HG03175 (cell line): ENCODE measurements around the gene SPCS1.

Source experiments
- ATAC-seq: cut with Tn5 transposase; IDR thresholded peaks from one replicate; pipeline ENCODE4 v1.9.1; 2021; ENCODE audit warnings: mild to moderate bottlenecking, moderate library complexity; ENCODE audit not compliant: unreplicated experiment

SPCS1 gene

DNA sequence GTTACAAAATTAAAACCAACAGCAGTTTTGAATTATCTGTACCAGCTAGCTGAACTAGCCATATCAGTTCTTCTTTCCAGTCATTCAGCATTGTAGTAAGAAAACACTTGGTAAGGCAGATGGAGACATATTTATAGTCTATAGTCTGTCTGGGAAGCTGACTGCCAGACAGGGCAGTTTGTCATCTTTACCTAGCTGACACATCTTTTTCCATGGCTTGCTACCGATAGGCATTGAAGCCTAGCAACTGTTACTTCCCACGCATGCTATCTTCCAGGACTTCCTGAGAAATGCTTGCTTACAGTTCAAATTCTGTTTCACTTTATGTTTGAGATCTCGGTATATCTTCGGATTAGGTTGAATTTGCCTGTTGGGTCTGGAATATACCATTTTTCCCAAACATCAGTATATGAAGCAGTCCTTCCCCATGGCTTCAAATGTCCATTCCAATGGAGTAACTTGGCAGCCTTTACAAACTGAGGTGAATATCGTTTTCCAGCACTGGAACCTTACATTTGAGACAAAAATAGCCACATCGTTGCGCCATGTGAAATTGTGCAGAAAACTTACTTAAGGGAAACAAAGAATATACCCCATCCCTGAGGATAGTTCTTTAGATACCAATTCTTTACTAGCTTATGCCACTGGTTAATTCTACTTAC is 11.2 kb upstream of the SPCS1 start:
- no peak for ATAC-seq

DNA sequence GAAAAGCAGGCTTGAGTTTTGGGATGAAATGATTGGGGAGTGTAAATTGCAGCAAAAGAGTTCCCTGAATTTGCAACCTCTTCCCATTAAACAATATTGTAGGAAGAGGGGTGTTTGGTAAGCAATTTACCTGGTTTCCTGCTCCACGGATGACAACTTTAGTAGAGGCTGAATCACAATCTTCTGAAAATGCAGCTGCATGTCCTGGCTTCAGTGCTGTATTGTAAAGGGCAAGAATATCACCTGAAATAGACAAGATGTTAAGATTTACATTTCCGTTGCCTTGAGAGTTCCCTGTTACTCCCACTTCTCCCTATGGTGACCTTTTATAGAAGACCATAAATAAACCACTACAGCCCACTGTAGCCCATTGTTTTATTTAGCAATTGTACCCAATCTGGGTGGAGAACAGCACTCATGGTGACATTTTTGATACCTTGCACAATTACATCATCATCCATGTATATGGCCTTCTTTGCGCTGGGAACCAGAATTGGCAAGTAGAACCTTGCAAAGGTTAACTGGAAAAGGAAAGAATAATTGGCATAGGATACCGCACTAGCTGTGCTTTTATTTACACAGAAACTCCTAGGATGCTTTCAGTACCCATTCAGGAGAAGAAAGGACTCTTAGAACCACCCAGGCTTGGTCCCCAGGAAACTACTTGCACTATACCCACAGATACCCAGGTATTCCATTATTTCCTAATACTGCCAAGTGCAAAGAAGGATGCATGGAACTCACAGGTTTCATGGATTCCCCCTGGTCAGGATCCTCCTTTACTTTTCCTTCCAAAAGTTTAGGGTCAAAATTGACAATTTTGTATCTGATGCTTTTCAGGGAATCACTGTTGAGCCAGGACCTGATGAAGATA is 9.9 kb upstream of the SPCS1 start:
- ATAC-seq: no peak

DNA sequence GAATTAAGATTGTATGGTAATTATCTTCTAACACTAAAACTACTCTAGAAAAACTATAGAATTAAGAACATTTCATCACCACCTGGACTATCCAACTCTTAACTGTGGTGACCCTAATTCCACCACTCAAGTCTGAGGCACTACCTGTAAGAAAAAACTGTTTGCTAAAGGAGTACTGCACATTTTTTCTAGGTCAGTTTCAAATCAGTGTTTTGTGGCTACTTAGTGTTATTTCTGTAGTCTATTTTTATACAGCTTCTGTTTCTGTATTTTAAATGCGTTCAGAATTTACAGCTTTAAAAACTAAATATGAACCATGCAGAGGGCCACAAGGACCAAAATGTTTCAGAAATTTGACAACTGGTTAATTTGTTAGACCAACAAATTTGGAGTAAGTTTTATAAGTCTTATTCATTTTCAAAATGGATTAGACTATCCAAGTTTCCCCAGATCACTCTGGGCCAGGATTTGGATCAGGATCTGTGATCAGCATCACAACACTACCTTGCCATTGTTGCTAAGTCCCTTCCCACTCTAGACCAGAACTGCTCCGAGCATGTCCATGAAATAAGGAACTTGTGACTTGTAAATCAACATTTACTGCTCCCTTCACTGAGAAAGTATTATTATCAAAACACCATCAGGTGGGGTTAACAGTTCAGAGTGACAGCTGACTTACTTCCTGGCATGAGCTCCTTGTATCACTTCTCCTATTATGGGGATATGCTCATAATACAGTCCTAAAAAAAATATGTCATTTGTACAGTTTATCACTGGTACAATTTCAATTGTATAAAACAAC is 8.9 kb upstream of the SPCS1 start:
- no peak for ATAC-seq

DNA sequence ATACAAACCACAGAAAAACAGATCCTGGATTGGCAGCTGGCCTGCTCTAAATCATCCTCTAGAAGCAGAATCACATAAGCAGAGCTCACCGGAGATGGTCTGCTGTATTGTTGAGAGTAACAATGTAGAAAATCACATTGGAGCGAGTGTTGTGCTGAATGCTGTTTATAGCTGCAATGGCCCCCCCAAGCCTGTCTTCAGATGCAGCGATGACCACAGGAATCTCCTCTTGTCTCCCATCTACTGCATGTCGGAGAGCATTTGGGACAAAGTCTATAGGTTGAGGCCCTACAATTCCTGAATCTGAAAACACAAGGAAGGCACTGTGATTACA is 8.3 kb upstream of the SPCS1 start:
- no peak for ATAC-seq

DNA sequence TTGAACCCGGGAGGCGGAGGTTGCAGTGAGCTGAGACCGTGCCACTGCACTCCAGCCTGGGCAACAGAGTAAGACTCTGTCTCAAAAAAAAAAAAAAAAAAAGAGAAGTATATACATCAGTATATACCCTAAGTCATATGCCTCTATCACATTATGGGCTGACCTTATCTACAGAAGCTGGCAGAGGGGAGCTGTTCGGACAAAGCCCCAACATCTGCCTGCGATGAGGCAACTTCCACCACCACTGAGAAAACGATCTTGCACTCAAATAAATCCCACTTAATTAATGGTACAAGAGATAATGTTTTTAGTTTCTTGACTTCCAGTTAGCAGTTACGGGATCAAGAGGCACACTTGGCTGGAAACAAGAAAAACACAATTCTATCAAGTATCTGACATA is 2.6 kb upstream of the SPCS1 start:
- no peak for ATAC-seq

DNA sequence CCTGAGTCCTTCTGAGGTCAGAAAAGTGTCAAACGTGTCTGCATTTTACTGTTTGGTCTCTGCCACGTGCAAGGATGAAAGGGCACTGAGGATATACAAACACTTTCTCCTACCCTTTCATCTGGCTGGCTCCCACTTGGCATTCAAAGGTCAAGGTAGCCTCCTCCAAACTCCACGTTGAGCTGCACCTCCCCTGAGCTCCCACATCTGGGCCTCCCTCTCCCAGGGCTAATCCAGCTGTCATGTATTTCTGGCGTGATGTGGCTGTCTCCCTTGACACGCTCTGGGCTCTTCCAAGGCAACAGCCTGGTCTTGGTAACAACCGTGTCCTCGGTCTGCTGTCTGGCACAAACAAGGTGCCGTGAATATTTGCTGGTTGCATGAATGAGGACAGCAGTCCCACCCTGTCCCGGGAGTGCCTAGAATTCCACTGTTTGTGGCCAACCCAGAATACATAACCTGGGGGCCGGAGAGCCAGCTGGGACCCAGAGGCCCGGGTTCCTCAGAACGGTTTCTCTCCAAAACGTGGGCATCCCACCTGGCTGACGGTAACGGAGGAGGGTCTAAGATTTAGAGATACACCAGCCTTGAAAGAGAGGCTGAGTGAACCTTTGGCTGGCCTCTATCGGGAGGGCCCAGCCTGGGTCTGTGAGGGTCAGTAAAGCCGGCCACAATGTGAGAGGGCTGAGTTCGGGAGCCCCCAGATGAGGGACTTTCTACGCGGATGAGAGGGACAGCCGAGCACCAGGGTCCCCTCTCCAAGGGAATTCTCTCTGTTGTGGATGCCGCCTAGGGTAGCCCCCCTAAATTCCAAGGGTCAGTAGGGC is 1.1 kb upstream of the SPCS1 start:
- peak; percentile 4 for ATAC-seq

DNA sequence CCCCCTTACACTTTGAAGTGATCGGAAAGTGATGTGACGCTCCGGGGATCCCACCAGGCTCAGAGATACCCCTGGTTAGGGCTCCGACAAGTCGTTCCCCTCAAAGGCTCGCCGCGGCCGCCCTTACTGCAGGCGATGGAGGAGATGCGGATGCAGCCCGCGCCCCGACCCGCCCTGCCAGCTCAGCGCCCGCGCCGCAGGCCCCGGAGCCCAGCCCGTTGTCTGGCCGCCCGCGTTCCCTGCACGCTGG is 543 bp upstream of the SPCS1 start:
- ATAC-seq: peak; percentile 35

DNA sequence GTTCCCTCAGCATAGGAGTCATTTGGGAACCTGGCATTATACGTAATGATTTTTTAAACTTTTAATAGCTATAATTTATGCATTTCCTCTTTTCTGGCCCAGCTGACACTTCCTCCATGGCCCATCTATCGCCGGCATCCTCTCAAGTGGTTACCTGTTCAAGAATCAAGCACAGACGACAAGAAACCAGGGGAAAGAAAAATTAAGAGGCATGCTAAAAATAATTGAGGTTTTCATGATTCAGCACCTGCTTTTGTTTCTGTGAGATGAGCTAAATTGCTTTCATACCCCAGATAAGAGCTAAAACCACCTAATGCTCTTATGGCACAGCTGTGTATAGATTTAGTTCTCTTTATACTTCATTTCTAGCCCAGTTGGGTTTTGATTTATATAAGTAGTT is 1.7 kb downstream of the SPCS1 start:
- no peak for ATAC-seq

DNA sequence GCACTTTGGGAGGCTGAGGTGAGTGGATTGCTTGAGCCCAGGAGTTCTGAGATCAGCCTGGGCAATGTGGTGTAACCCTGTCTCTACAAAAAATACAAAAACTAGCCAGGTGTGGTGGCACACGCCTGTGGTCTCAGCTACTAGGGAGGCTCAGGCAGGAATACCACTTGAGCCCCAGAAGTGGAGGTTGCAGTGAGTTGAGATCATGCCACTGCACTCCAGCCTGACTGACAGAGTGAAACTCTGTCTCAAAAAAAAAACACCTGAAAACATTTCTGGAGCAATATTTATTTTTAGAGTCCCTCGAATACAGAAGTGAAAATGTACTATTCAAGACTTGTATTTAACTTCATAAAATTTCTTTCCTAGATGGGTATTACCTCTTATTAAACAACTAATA is 4.6 kb downstream of the SPCS1 start:
- ATAC-seq: no peak

DNA sequence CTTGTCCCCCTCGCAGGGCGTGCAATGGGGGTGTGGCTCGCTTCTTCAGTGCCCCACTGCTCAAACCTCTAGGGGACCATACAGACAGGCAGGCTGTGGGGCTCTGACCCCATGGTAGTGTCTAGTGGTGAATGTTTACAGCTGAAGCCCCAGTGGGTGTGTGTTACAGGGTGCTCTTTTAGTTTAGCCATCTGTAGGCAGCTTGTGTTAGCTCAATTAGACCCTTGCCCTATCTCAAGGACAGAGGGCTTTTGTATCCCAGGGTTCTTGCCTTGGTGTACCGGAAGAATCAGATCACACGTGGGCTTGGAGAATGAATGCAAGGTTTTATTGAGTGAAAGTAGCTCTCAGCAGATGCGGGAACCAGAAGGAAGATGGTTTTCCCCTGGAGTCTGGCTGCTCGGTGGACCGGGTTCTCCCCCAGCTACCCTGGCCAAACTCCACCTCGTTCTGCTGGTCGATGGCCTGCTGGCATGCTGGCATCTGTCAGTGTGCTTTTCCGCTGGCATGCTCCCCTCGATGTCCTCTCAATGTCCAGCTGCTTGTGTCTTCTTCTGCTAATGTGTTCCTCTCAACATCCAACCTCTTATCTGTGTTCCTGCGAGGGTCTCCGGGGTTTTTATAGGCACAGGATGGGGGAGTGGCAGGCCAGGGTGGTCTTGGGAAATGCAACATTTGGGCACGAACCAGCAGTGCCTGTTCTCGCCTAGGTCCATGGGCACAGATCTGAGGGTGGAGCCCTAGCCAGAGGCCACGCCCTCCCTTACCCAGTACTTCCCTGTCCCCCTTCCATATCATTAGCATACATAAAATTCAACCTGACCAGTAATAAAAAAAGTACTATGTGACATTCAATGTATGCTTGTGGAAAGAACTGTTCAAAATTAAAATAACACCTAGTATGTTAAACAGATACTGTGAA is 6.6 kb downstream of the SPCS1 start:
- no peak for ATAC-seq

DNA sequence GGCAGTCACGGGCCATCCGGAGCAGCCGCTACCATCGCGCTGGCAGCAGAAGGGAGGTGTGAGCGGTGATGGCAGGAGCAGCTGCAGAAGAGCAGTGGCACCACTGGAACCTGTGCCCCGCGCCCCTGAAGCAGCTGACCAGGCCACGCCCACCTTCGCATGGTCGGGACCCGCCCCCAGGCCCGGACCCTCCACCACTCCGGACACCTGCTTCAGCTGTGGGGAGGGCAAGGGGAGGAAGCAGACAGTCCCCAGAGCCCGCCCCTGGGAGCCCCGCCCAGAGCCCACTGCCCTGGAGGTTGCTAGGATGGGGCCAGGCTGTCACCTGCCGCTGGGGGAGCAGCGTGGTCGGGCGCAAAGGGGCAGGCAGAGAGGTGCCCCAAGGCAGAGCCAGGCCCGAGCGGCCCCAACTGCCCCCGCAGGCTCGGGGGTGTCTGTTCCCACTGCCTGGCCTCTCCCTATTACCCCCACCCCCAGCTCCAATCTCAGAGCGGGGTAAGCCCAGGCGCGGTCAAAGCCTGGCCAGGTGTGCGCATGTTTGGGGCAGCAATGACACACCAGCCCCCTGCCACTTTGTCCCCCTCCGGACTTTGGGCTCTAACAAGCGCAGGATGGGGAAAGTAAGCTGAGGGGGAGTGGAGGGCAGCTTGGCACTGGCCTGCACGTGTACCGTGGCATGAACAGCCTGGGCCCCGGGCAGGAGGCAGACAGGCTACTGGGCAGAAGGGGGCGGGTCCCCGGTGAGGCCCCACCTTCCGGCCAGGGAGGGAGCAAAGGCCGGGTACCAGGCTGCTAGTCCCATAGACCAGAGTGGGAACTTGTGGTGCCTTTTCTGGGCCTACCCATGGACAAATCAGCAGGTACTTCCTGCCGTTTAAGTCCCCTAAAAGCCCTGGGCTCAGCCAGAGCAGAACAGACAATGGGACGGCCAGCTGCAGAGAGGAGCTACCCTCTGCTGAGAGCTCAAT is 8.7 kb downstream of the SPCS1 start:
- no peak for ATAC-seq

DNA sequence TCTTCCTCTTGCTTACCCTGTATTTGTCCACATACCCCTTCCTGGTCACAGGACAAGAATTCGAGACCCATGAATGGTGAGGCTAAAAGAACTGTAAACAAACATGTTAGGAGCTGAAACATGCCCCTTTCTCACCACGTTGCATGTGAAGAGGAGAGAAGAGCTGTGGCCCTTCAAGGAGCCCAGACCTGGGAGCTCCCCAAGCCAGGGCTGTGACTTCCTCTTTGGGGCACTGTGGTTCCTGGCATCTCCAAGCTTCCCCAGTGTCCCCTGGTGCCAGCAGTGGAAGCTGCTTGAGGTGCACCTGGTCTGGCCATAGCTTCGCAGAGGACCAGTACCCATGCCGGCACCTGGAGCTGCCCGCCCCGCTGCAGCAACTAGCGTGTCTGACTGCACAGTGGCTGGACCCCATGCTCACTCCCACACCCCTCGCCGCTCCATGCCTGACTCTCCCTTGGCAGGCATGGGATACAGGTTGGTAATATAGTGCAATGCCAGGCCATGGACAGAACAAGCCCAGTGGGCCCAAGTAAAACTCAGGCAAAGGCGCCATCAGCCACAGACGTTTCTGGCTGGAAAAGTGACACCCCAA is 9.9 kb downstream of the SPCS1 start:
- ATAC-seq: no peak

DNA sequence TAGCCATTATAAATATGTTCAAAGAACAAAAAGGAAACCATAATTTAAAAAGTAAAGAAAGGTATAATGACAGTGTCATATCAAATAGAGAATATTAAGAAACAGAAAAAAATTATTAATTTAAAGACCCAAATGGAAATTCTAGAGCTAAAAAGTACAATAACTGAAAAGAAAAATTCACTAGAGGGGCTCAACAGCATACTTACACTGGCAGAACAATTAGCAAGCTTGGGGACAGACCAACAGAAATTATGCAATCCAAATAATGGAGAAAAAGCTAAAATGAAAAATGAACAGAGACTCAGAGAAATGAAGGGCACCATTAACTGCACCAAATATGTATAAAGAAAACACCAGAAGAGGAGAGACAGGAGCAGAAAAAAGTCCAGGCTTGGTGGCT is 13.7 kb downstream of the SPCS1 start:
- ATAC-seq: no peak

DNA sequence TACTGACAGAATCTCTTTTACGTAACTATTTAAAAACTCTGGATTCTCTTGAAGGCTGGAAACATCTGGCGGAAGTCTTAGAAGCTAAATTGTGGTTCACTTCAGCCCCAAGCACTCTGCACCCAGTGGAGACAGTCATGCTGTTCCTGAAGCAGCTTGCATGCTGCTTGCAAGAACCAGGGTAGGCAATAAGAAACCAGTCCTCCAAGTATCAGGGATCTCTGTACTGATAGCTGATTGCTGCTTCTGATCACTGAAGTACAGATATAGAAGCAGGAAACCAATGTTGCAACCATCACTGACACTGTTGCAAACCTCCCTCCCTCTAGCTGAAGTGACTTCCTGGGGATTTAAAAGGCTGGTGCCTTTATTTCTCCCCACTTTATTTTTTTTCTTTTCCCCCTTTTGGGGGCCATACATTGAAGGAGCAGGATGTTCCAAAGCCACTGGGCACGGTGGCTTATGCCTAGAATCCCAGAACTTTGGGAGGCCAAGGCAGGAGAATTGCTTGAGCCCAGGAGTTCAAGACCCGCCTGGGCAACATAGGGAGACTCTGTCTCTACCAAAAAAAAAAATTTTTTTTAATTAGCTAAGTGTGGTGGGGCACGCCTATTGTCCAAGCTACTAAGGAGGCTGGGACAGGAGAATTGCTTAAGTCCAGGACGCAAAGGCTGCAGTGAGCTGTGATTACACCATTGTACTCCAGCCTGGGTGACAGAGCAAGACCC is 15.3 kb downstream of the SPCS1 start:
- ATAC-seq: no peak

DNA sequence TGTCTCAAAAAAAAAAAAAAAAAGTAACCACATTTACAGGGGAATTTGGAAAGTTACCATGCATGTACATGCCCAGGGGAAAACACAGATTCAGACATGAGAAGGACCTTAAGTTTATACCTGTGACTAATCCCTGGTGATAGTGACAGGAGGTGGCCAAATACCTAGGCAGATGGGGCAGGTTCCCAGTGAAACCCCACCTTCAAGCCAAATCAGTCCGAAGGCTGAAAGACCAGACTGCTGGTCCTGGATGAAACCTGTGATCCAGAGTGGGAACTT is 15.8 kb downstream of the SPCS1 start:
- ATAC-seq: no peak

DNA sequence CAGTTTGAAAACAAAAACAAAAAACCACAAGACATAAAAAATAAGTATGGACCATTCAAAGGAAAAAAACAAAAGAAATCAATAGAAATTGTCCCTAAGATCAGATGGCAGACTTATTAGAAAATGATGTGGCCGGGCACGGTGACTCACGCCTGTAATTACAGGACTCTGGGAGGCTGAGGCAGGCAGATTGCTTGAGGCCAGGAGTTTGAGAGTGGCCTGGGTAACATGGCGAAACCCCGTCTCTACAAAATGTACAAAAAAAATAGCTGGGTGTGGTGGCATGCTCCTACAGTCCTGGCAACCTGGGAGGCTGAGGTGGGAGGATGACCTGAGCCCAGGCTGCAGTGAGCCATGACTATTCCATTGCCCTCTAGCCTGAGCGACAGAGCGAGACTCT is 16.6 kb downstream of the SPCS1 start:
- no peak for ATAC-seq

DNA sequence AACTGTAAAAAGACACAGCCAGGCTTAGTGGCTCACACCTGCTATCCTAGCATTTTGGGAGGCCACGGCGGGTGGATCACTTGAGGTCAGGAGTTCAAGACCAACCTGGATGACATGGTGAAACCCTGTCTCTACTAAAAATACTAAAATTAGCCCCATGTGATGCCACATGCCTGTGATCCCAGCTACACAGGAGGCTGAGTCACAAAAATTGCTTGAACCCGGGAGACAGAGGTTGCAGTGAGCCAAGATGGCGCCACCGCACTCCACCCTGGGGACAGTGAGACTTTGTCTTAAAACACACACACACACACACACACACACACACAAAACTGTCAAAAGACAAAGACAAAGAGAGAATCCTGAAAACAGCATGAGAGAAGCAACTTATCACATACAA is 18.0 kb downstream of the SPCS1 start:
- ATAC-seq: no peak

DNA sequence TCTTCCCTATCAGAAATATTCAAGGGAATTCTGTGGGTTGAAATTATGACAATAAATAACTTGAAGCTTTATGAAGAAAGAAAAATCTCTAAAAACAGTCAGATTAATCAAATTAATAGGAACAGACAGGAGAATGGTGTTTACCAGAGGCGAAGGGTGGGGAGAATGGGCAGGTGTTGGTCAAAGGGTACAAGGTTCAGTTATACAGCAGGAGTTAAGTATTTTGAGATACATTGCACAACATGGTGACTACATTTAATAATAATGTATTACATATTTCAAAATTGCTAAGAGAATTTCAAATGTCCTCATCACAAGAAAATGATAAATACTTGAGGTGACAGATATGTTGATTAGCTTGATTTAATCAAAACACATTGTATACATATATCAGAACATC is 18.6 kb downstream of the SPCS1 start:
- ATAC-seq: no peak
